Amniotic epithelial cell (primary cell): ENCODE data around the gene VPS37B.

Source experiments
- DNase-seq: peaks from one replicate; pipeline ENCODE4 v3.0.0-alpha.2; 2010; ENCODE audit warnings: low read depth

Gene VPS37B

GRCh38 chr12:122895704-122896636 is at the start of gene VPS37B:
TSS of gene VPS37B (minus strand) at chr12:122896124. CDS start at chr12:122896062, 62 bp downstream.
- peak; percentile 71 for DNase-seq

DNA sequence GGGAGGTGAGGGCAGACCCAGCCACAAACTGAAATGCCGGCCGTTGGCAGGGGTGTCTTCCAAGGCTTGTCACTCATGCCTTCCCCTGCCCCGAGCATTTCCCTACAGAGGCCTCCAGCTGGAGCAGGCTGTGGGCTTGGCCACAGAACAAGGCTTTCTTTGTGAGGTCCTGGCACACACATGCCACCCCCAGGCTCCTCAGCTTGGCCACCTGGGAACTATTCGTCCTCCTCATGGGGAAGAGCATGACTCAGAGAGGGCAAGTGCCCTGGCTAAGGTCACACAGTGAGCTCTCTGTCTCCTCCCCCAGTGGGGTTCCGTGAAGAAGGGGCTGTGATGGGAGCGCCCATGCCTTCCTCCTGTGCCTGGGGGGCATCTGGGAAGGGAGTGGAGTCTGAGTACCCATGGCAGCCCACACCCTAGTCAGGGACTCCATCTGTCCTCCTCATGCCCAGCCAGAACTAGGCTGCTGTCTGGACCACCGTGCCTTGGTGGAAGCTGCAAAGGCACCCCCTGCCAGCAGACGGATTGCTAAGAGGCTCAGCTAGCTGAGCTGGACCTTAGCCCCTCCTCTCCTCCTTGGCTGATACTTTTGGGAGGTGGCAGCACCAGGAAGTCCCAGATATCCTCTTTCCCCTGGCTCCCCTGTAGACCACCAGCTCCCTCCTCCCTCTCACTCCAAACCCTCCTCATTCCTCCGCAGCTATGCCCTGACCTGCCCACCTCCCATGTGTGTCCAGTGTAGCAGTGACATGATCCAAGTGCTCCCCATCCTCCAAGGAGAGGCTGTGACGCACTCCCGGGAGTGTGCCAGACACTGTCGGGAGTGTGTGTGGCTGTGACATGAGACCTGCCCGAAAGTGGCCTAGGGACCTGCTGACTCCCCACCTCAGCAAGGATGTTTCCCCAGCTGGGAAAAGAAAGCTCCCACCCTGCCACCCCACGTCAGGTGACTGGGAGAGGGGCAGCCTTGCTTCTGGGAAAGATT is 49.0 kb upstream of the VPS37B start:
- DNase-seq: no peak

GRCh38 chr12:122943196-122943595 is 47.3 kb upstream of the VPS37B start:
- no peak for DNase-seq

DNA sequence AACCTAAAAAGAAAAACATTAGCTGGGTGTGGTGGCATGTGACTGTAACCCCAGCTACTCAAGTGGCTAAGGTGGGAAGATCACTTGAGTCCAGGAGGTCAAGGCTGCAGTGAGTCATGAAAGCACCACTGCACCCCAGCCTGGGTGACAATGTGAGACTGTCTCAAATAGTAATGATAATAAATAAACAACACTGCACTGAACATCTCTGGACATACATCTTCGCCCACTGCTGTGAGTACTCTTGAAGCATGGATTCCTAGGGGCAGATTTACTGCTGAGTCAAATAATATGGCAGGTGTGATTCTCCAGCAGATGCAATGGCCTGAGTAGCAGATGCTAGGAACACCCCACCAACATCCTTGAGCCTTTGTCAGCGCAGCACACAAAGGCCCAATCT is 46.7 kb upstream of the VPS37B start:
- DNase-seq: no peak

DNA sequence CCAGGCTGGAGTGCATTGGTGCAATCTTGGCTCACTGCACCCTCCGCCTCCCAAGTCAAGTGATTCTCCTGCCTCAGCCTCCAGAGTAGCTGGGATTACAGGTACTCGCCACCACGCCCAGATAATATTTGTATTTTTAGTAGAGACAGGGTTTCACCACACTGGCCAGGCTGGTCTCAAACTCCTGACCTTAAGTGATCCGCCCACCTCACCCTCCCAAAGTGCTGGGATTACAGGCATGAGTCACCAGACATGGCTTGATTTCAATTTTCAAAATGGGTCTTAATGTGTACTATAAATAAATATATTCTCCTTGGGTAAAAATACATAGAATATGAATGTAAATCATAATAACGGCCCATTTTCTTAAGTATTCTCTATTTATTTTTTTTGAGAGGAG is 45.4 kb upstream of the VPS37B start:
- peak; percentile 35 for DNase-seq

GRCh38 chr12:122939125-122939524 is 43.2 kb upstream of the VPS37B start:
- no peak for DNase-seq

DNA sequence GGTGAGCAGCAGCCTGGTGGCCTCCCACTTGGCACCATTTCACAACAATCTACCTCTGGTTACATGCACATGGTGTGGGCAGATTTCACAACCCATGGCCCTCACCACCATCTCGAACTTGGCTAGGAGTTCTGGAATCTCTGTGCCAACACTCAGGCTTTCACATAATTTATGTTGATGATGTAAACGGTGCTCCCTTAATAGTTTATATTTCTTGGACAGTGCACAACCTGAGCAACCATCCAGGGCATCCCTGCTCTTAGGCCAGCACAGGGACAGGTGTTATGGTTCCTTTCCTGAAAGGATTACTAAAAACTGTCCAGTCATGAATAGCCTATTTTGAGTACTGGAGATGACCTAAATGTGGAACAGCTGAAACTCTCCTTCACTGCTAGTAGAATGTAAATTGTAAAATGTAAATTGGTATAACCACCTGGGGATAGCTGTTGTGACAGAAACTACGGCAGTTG is 41.7 kb upstream of the VPS37B start:
- peak; percentile 72 for DNase-seq

- DNase-seq: no peak
Observed at GRCh38 chr12:122935318-122935717, 39.4 kb upstream of the VPS37B start.

GRCh38 chr12:122934722-122935121 is 38.8 kb upstream of the VPS37B start:
- no peak for DNase-seq

DNA sequence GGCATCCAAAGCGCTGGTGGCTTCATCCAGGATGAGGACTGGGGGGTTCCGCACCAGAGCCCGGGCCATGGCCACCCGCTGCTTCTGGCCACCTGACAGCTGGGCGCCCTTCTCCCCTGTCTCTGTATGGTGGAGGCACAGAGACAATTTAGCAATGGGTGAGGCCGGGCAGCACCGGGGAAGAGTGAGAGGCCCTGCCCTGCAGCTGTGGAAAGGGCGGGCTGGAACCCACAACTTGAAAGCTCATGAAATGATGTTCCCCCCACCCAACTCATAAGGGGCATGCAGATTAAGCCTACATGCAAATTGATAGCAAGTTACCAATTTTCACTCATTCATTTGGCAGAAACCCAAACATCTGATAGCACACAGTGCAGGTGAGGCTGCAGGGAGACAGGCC is 36.3 kb upstream of the VPS37B start:
- no peak for DNase-seq

DNA sequence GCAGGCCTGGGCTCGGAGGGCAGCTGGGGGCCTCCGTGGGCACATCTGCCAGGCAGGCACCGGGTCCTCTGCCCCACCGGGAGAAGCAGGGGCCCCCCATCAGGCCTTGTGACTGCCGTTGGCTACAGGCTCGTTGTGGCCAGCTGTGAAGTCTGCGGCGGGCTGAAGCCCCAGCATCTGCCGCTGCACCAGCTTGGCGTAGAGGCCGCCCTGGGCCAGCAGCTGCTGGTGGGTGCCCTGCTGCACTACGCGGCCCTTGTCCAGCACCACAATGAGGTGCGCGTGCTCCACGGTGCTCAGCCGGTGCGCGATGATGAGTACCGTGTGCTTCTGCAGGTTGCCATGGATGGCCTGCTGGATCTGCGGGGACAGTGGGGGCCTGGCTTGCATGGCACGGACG is 33.9 kb upstream of the VPS37B start:
- DNase-seq: no peak

DNA sequence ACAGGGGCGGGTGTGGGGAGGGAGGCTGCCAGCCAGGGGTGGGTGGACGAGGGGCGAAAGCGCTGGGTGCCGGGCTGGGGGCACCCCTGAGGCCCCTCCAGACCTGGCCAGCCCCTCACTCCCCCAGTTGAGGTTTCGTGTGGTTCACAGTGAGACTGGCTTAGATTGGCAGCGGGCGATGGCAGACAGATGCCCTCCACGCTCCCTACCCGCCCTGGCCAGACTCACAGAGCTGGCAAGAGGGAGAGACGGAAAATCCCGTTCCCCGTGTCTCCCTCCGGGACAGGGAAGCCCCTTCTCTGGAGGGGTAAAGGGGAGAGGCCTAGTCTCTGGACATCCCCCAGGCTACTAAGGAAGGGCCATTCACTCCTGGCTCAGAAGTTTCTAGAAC is 33.2 kb upstream of the VPS37B start:
- no peak for DNase-seq

DNA sequence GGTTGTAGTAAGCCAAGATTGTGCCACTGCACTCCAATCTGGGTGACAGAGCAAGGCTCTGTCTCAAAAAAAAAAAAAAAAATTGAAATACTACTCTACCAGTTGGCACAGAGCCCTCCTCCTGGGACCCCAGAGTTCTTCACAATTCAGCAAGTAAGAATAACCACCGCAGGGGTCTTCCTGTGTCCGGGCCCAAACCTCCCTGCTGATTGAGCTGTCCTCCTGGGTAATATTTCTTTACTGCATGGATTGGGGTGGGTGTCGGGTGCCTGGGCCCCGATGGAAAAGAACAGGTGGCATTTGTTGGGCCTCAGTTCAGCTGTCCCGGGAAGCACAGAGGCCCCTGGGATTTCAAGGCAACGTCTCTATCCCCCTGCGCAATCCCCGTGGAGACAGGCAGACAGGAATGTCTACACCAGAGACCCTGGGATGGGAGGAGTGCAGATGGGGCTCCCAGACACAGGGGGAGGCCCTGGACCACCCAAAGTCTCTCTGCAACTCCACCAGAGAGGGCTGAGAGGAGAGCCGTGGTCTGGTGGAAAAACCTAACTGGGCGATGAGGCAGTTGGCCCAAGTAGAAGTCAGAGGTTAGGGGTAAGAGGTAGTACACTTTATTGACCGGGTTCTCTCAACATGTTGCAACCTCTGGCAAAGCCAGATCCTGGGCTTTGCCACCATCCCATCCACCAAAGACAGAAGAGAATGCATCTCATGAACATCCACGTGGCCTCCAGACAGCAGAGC is 32.7 kb upstream of the VPS37B start:
- DNase-seq: no peak

- DNase-seq: no peak
Observed at GRCh38 chr12:122927756-122928403, 32.0 kb upstream of the VPS37B start.

GRCh38 chr12:122921917-122922316 is 26.0 kb upstream of the VPS37B start:
- no peak for DNase-seq

GRCh38 chr12:122920687-122921086 is 24.8 kb upstream of the VPS37B start:
- no peak for DNase-seq

GRCh38 chr12:122918827-122919226 is 22.9 kb upstream of the VPS37B start:
- DNase-seq: no peak

- DNase-seq: peak; percentile 75
Observed at GRCh38 chr12:122917507-122918121, 21.7 kb upstream of the VPS37B start.

DNA sequence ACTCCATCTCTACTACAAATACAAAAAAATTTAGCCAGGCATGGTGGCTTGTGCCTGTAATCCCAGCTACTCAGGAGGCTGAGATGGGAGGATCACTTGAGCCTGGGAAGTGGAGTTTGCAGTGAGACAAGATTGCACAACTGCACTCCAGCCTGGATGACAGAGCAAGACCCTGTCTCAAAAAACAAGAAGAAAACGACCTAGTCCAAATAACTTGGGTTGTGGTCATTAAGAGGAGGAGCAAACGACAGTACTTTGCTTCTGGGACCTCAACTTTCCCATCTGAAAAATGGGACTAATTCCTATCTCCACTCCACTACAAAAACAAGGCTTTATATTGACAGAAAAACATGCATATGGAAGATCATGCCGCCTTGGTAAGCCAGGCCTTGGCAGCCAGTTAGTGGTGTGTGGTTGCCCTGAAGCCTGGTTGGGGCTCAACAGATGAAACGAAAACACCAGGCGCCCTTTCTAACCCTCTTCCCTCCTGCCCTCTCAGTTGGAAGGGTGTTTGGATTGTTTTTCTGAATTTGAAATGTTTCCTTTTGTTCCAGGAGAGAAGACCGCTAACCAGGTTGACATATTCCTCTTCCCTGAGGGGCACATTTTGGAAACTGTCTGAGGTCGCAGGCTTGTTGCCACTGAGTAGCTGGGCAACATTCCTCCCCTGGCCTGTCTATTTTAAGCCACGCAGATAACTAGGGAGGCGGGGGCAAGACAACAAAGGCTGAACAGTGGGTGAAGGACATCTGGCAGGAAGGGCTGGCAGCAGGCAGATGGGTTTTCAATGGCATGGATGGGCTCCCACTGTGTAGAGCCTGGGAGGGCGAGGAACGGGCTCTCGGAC is 13.7 kb upstream of the VPS37B start:
- DNase-seq: no peak

GRCh38 chr12:122908915-122909314 is 13.0 kb upstream of the VPS37B start:
- DNase-seq: no peak
